RWPE1 (cell line): ENCODE data around the gene SLC7A9.
"Not testable (repeated sequence)": the region's sequence is repeated elsewhere in the genome, so short reads cannot be mapped to it uniquely, and the experiment has no call there.

Experiments used
- CTCF ChIA-PET: fragments of 350-600 bp; sonication (Branson Sonifier 250); formaldehyde crosslinking; extraction: SDS; loops from one replicate; lab custom pipeline; 2021; lab: Yijun Ruan, JAX
- POLR2A ChIA-PET: fragments of 400-600 bp; formaldehyde crosslinking; extraction: SDS; loops from one replicate; lab custom pipeline; 2020; ENCODE audit warnings: antibody characterized with exemption; ENCODE audit not compliant: low non-redundant PET; lab: Yijun Ruan, JAX
- DNase-seq: peaks from one replicate; pipeline ENCODE4 v3.0.0; 2012; ENCODE audit warnings: low spot score
- H3K27ac ChIP-seq: fragments of 450-650 bp; 2 replicates; pipeline ENCODE4 v1.5.1; 2017
- CTCF ChIP-seq: fragments of 450-650 bp; conservative IDR thresholded peaks from 2 replicates; pipeline ENCODE4 v1.5.1; 2017; ENCODE audit warnings: low read depth, mild to moderate bottlenecking

Gene SLC7A9

GRCh38 chr19:32800191-32800590 lies 69.4 kb downstream of the SLC7A9 start:
- DNase-seq = no peak
- CTCF ChIA-PET = no interaction called here

GRCh38 chr19:32798201-32798600 lies 71.4 kb downstream of the SLC7A9 start:
- POLR2A ChIA-PET = no interaction called here
- DNase-seq = no peak
- TF ChIP-seq CTCF = no peak

More at GRCh38 chr19:32800191-32800590, 69.4 kb downstream of the SLC7A9 start:
- TF ChIP-seq CTCF = no peak
- POLR2A ChIA-PET = no interaction called here
- H3K27ac ChIP-seq = no peak overlapping the region

GRCh38 chr19:32789429-32789828 lies 80.1 kb downstream of the SLC7A9 start:
- no peak for TF ChIP-seq CTCF
- POLR2A ChIA-PET = no interaction called here
- no peak for DNase-seq
- no peak overlapping the region for H3K27ac ChIP-seq
- CTCF ChIA-PET = no interaction called here

More at GRCh38 chr19:32798201-32798600, 71.4 kb downstream of the SLC7A9 start:
- CTCF ChIA-PET = no interaction called here
- no peak overlapping the region for H3K27ac ChIP-seq

GRCh38 chr19:32787895-32788294 lies 81.7 kb downstream of the SLC7A9 start:
- H3K27ac ChIP-seq, DNase-seq, CTCF ChIA-PET, POLR2A ChIA-PET: not testable (repeated sequence)

GRCh38 chr19:32787161-32787813 lies 82.3 kb downstream of the SLC7A9 start:
- H3K27ac ChIP-seq, CTCF ChIA-PET, POLR2A ChIA-PET, DNase-seq: not testable (repeated sequence)

- CTCF ChIA-PET = interaction anchor here (0.6 kb wide), 1 partner anchor 522 kb away, joined by 3 read pairs; no protein-coding TSS in a partner anchor
- POLR2A ChIA-PET, H3K27ac ChIP-seq, DNase-seq: not testable (repeated sequence)
These were observed 87.5 kb downstream of the SLC7A9 start for GRCh38 chr19:32782089-32782488.

GRCh38 chr19:32781280-32781679 lies 88.3 kb downstream of the SLC7A9 start:
- H3K27ac ChIP-seq = no peak overlapping the region
- CTCF ChIA-PET = no interaction called here
- no peak for TF ChIP-seq CTCF
- POLR2A ChIA-PET = no interaction called here
- no peak for DNase-seq
